Stimulated activated CD8-positive, alpha-beta memory T cell treated with anti-CD3 and anti-CD28 coated beads, Interleukin-7, amount 100 ng/mL, for 24 hours (primary cell): ENCODE results near the gene AVP.
"Not testable (repeated sequence)": the region's sequence is repeated elsewhere in the genome, so short reads cannot be mapped to it uniquely, and the experiment has no call there.

Experiments
- DNase-seq: peaks from one replicate; pipeline ENCODE4 v3.0.0-alpha.2; 2020; ENCODE audit warnings: low read depth

The AVP gene

GRCh38 chr20:3084283-3084985 lies at the start of gene AVP:
TSS of gene AVP (minus strand) at chr20:3084724. CDS start at chr20:3084674, 50 bp downstream.
- DNase-seq = no peak

GRCh38 chr20:3134151-3134550 lies 49.6 kb upstream of the AVP start:
- DNase-seq = no peak

GRCh38 chr20:3133155-3133554 lies 48.6 kb upstream of the AVP start:
- DNase-seq = no peak

- no peak for DNase-seq
Observed at GRCh38 chr20:3130051-3130600, 45.6 kb upstream of the AVP start.

GRCh38 chr20:3129094-3129493 lies 44.6 kb upstream of the AVP start:
- no peak for DNase-seq

- DNase-seq = no peak
Observed at GRCh38 chr20:3128275-3128984, 43.9 kb upstream of the AVP start.

DNA sequence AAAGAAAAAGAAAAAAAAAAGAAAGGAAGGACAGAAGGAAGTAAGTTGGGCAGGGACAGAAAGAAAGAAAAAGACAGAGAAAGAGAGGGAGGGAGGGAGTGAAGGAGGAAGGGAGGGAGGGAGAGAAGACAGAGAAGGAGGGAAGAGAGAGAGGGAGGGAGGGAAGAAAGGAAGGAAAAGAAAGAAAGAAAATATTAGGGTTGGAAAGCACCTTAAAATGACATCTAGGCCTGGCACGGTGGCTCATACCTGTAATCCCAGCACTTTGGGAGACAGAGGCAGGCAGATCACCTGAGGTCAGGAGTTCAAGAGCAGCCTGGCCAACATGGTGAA lies 42.0 kb upstream of the AVP start:
- no peak for DNase-seq

DNA sequence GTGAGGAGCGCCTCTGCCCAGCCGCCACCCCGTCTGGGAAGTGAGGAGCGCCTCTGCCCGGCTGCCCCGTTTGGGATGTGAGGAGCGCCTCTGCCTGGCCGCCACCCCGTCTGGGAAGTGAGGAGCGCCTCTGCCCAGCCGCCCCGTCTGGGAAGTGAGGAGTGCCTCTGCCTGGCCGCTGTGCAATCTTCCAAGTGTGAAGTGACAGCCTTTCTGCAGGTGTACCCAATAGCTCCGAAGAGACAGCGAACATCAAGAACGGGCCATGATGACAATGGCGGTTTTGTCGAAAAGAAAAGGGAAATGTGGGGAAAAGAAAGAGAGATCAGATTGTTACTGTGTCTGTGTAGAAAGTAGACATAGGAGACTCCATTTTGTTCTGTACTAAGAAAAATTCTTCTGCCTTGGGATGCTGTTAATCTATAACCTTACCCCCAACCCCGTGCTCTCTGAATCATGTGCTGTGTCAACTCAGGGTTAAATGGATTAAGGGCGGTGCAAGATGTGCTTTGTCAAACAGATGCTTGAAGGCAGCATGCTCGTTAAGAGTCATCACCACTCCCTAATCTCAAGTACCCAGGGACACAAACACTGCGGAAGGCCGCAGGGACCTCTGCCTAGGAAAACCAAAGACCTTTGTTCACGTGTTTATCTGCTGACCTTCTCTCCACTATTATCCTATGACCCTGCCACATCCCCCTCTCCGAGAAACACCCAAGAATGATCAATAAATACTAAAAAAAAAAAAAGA lies 41.4 kb upstream of the AVP start:
- DNase-seq = not testable (repeated sequence)

- DNase-seq = not testable (repeated sequence)
Observed at GRCh38 chr20:3124773-3125560, 40.4 kb upstream of the AVP start.

DNA sequence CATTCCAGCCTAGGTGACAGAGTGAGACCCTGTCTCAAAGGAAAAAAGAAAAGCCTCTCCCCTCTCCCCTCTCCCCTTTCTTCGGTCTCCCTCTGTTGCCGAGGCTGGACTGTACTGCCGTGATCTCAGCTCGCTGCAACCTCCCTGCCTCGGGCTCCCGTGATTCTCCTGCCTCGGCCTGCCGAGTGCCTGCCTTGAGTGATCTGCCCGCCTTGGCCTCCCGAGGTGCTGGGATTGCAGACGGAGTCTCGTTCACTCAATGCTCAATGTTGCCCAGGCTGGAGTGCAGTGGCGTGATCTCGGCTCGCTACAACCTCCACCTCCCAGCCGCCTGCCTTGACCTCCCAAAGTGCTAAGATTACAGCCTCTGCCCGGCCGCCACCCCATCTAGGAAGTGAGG lies 39.6 kb upstream of the AVP start:
- not testable (repeated sequence) for DNase-seq

DNA sequence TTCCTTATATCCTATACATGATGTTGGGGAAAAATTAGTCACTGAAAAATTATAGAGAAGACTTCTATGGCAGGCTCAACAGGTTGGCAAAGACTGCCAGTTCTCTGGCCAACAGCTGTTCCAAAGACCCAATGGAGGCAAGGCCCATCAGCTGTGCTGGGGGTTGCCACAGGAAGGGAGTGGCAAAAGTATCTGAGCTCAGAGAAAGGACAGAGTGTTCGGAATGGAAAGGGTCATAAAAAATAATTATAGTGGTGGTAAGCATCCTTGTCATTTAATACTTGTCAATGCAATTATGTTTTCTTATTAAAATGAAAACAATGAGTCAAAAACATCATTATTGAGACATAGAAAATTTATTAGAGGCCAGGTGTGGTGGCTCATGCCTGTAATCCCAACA lies 39.0 kb upstream of the AVP start:
- no peak for DNase-seq

DNA sequence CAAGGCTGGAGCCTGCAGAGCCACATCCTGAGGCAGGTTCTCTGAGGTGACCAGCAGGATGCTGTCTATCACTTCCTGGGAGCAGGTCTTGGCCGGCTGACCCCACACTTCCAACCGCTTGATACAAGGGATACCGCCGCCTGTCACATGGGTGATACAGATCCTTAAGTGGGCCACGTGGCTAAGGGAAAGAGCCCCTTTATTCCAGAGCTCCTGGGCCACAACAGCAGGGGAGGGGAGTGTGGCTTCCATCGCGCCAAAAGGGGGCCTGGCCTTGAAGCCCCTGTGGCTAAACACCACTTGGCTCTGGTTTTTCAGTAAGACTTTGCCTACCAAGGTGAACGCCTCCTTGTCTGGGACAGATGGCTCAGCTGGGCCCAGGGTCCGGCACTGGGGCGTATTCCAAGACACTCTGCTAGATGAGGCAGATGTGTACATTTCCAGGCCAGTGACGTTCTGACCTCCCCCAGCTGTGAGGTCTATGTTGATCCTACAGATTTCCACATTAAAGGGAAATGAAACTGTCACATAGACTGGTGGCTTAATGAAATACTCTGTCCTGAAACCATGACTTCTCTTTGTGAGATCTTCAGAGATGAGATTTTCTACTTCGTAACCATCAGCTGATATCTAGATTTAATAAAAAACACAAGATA lies 37.6 kb upstream of the AVP start:
- DNase-seq = no peak

DNA sequence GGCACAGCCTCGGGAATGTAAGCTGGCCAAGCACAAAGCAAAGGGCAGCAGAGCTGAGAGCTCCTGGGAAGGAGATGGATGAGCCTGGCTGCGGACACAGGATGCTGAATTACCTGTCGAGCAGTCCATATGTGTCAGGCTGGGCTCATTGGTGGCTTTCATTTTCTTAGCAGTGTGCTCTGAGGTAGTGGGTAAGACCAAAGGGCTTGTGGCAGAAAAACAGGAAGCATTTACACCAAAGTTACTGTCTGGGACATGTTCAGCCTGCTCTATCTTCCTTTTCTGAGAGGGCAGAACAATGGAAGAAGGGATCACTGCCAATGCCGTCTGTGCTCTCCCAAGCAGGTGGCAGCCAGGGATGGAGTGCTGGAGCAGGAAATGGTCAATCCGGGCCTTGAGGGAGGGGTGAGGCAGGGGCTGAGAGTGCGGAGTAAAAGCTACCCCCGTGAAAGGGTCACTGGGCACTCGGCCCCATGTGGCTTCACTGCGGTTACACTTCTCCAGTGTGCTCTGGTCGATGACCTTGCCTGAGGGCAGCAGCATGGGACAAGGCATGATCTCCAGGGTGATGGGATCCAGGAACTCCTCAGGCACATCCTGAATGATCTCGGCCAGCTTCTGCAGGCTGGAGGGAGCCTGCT lies 36.9 kb upstream of the AVP start:
- DNase-seq = no peak

GRCh38 chr20:3119044-3119443 lies 34.5 kb upstream of the AVP start:
- DNase-seq = no peak

DNA sequence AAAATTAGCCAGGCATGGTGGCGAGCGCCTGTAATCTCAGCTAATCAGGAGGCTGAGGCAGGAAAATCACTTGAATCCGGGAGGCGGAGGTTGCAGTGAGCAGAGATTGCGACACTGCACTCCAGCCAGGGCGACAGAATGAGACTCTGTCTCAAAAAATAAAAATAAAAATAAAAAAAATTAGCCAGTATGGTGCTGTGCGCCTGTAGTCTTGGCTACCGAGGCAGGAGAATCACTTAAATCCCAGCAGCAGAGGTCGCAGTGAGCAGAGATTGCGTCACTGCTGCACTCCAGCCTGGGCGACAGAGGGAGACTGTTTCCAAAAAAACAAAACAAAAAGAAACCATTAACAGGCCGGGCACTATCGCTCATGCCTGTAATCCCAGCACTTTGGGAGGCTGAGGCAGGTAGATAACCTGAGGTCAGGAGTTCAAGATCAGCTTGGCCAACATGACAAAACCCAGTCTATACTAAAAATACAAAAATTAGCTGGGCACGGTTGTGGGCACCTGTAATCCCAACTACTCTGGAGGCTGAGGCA lies 33.4 kb upstream of the AVP start:
- DNase-seq = not testable (repeated sequence)

GRCh38 chr20:3116341-3116740 lies 31.8 kb upstream of the AVP start:
- no peak for DNase-seq

DNA sequence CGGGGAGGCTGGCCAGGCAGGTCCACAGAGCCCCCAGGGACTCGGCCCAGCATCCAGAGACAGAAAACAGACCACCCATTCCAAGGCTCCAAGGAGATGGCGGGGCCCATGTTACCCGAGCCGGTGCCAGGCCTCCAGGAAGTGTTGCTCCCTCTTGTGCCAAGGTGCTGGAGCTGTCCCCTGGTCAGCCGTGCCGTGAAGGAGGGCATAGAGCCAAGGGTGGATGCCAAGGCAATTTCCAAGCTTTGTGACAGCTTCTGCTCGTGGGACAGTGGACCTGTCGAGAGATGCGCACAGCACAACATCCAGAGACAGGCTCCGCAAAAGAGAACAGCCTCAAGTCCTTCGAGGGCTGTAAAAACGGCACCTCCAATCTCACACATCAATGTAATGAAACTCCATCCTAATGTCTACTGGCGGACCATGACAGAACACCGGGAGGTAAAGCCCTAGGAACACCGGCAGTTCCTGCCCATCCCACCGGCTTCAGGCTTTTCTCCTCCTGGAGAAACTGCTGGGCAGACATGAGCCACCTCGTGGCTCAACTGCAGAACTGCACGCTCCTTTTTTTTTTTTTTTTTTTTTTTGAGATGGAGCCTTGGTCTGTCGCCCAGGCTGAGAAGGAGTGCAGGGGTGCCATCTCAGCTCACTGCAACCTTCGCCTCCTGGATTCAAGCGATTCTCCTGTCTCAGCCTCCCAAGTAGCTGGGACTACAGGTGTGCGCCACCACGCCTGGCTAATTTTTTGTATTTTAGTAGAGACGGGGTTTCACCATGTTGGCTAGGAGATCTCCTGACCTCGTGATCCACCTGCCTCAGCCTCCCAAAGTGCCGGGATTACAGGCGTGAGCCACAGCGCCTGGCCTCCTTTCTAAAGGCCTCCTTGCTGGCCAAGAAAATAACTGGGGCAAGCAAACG lies 30.9 kb upstream of the AVP start:
- DNase-seq = no peak

- no peak for DNase-seq
Observed at GRCh38 chr20:3111995-3112394, 27.5 kb upstream of the AVP start.

DNA sequence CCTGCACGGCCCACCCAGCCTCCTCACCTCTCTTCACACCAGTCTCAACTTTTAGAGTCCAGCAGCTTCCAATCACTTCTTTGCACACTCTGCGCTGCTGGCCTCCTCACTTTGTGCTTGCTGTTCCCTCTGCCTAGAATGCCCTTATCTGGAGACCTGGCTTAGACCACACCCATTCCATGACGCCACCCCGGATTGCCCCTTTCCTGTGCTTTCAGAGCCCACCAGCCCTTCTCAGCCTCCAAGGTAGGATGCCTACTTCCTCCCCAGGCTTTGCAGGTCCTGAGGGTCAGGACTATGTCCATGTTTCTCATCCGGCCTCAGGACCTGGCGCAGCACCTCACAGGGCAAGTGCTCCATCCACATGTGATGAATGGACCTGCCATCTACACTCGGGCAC lies 27.0 kb upstream of the AVP start:
- DNase-seq = no peak
